NCI-H2171 (cell line): ENCODE results near the gene DYNC1H1.
"Not testable (repeated sequence)": the region's sequence is repeated elsewhere in the genome, so short reads cannot be mapped to it uniquely, and the experiment has no call there.

ENCODE experiments used
- DNase-seq: peaks from one replicate; lab custom pipeline; 2025; lab: John Stamatoyannopoulos, UW

The DYNC1H1 gene

DNA sequence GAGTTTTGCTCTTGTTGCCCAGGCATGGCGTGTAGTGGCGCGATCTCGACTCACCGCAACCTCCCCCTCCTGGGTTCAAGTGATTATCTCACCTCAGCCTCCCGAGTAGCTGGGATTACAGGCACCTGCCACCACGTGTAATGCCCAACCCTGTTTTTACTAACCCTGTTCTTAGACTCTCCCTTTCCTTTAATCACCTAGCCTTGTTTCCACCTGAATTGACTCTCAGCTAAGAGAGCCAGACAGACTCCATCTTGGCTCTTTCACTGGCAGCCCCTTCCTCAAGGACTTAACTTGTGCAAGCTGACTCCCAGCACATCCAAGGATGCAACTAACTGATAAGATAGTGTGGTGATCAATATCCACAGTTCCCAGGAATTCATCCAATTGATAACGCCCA is 100.2 kb downstream of the DYNC1H1 start:
- DNase-seq: not testable (repeated sequence)

DNA sequence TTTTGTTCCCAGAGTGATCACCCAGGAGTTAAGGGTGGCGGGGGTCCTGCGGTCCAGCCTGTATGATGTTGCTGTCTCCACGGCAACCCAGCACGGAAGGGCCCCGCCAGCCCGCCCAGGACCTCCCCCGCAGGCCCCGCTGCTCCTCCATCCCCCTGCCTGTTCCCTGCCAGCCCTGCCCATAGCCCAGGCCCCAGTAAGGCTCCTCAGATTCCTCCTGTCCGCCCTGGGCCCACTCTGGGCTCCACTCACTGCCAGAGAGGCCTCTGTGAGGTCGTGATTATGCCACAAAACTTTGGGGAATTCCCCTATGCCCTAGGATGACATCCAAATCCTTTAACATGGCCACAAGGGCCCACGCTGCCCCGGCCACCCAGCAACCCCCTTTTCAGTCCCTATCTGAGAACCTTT is 101.7 kb downstream of the DYNC1H1 start:
- DNase-seq: no peak

DNA sequence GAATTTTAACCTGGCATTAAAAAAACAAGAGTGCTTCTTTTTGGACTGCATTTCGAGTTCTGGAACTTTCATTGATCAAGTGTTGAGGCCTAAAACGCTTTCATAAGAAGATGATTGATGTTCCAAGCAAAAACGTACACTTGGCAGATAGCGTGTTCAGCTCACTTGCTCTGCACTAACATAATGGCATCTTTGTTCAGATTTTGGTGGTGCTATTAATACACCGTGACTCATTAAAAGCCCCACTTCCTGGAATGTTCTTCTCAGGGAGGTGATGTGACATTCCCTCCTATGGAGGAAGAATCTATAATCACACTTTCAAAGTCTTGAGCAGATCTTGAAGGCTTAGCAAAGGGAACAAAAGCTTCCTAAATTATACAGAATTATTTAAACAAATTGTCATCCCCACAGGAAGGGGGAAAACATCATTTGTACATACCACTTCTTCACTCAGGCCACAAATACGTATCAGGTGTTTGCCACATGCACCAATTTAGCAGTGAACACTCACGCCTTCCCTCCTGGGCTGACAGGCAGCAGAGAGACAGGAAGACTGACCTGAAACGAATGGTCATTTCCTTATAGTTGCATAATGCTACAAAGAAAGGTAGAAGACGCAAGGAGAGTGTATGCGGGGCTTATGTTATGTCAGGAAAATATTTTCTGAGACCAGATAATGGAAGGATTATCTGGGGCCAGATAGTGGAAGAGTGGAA is 107.1 kb downstream of the DYNC1H1 start:
- DNase-seq: no peak

DNA sequence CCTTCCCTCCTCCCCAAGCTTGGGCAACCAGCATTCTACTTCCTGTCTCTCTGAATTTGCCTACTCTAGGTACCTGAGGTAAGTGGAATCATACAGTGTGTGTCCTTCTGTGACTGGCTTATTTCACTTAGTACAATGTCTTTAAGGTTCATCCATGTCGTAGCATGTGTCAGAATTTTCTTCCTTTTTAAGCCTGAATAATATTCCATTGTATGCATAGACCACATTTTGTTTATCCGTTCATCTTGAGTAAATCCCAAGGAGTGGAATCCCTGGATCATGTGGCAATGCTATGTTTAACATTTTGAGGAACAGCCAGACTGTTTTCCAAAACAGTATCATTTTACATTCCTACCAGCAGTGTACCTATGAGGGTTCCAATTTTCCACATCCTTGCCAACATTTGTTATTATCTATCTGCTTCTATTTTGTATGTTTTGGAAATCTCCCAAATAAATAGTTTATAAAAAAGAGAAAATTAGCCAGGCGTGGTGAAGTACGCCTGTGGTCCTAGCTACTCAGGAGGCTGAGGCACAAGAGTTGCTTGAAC is 110.1 kb downstream of the DYNC1H1 start:
- no peak for DNase-seq

DNA sequence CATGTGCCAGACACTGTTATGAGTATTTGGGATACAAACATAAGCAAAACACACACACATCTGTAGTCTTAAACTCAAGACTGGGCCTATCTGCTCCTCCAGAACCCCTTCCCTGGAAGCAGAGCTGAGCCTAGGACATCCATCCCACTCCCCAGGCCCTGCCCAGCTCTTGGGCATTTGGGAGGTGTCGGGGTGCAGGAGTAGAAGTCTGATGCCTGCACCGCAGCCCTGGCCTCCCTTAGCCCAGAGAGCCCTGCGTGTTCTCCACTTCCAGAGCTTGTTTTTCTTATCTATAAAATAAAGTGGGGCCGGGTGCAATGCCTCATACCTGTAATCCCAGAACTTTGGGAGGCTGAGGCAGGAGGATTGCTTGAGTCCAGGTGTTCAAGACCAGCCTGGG is 110.8 kb downstream of the DYNC1H1 start:
- no peak for DNase-seq

DNA sequence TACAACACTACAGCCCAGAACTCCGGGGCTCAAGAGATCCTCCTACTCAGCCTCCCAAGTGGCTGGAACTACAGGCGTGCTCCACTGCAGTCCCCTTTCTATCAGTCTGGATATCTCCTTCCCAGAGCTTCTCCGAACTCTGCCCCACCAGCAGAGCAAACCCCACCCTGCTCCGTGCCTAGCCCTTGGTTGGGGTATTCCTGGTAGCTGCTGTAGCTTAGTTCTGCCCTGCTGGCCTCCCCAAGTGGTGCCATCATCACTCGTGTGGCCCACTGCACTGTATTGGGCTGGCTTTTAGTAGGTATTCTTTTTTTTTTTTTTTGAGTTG is 113.0 kb downstream of the DYNC1H1 start:
- no peak for DNase-seq

DNA sequence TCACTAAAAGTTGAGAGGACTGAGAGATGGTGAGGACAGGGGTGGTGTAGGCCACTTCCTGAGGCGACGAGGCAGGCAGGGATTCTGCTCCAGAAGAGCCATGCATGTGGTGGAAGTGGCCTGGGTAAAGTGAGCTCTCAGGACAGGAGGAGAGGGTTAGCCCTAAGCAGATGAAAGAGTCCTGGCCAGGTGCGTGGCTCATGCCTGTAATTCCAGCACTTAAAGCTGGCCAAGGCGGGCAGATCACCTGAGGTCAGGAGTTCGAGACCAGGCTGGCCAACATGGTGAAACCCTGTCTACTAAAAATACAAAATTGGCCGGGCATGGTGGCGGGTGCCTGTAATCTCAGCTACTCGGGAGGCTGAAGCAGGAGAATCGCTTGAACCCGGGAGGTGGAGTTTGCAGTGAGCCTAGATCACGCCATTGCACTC is 114.0 kb downstream of the DYNC1H1 start:
- DNase-seq: not testable (repeated sequence)

DNA sequence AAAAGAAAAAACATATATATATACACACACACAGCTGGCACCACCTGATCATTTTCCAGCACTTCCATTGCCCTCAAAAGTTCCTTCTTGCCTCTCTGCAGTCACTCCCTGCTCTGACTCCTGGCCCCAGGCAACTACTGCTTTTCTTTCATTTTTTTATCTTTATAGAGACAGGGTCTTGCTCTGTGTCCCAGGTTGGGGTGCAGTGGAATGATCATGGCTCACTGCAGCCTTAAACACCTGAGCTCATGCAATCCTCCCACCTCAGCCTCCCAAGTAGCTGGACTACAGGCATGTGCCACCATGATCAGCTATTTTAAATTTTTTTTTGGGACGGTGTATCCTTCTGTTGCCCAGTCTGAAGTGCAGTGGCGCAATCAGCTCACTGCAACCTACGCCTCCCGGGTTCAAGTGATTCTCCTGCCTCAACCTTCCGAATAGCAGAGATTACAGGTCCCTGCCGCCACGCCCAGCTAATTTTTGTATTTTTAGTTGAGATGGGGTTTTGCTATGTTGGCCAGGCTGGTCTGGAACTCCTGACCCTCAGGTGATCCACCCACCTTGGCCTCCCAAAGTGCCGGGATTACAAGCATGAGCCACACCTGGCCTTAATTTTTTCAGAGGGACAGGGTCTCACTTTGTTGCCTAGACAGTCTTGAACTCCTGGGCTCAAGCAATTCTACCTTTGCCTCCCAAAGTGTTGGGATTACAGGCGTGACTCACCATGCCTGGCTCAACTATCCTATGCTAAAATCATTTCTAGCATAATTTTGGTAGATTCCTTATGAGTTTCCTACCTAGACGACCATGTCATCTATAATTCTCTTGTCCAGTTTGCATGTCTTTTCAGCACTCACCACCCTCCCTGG is 114.7 kb downstream of the DYNC1H1 start:
- no peak for DNase-seq

DNA sequence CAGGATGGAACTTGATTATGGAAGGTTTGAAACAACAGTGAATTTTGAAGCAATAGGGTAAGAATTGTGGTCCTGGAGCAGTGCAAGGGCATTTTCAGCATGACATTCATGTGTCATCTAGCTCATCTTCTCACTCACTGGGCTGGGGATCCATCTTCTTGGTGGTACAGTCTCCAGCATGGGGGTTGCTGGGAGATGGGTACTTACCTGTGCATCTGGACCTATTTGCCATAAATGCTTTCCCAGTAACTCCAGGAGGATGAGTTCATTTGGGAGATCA is 115.3 kb downstream of the DYNC1H1 start:
- no peak for DNase-seq

DNA sequence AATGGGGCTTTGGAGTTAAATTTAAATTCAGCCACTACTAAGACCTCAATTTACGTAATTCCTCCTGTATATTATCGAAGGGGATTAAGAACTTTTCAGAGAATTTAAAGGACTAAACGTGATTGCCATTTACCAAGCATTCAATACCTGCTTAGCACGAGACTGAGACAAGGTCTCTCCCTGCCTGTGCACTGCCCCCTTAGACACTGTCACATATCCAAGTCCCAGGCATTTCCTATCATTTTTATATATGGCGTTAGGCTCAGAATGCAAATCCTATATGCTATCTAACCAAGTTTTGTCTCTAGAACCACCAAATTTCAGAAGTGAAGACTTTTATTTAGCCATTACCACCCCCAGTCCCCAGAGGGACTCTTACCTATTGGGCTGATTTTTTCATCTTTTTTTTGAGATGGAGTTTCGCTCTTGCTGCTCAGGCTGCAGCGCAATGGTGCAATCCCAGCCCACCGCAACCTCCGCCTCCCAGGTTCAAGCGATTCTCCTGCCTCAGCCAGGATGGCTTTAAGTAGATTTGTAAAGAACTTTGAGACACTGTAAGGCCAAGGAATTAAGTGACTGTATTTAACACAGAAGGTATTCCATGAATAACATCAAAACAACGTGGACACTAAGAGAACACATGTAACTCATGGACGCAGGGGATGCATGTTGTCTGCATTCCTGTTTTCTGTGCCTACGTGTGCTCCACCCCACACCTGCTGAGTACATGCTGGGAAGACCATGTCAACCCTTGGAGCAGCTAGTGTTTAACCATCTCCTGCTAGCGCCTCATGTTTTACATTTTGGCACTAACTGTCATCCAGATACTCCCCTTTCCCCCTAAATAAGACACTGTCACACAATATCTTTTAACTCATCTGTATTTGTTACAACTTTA is 116.1 kb downstream of the DYNC1H1 start:
- no peak for DNase-seq

DNA sequence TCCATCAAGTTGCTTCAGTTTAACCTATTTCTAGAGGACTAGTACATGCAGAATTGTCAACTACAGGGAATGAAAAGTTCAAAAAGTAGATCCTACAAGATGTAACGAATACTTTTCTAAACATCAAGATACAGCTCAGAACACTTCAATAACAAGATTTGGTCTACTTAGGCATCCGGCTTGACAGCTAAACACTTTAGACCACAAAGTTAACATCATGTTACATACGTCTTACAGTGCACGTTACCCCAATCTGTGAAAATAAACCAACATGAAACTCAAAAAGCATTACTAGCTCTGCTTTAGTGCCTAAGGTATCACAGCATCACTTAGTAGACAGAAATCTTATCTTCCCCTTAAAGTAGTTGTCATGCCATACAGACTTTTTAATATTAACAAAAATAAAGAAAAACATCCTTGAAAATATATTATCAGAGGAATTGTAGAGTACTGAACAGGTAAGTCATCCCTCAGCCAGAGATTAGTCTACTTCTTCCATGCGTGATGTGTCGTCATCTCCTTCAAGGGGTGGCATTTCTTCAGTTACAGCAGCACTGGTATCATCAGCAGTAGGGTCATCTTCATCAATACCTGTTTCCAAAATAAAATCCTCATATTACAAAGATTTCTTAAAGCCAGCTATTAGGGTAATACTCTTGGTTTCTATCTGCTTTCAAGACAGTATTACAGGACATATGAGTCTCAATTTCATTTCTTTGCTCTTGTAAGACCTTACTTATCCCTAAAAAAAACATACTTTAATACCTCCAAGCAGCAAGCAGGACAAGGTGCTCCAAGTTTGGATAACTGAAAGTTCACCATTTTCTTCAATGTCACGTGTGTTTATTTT is 117.1 kb downstream of the DYNC1H1 start:
- DNase-seq: no peak

DNA sequence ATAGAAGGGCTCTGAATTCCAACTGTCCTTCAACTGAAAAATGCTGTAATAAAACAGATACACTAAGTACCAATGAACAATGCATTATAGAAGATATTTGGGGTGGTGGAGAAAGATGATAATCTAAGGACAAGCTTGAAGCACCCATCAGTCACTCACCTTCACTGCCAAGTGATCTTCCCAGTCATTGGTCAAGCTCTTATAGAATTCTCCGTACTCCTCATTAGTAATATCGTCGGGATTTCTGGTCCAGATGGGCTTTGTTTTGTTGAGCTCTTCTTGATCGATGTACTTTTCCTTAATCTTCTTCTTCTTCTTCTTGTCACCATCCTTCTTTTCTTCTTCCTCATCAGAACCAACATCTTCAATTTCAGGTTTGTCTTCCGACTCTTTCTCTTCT is 120.1 kb downstream of the DYNC1H1 start:
- not testable (repeated sequence) for DNase-seq

DNA sequence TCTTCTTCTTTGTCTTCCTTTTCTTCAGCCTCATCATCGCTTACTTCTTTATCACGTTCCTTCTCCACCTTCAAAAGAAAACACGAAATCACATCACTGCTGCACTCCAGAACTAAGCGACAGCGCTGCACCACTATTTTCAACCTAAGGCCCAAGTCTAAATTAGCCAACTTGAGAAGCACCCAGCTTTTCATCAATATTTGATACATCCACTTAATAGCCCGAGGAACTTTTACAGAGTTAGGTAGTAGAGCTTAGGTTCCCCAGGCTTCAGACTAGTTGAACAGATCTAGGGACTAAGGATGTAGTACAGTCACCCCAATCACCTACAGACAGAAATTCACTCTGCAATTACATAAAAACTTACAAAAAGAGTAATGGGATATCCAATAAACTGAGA is 120.6 kb downstream of the DYNC1H1 start:
- DNase-seq: no peak

DNA sequence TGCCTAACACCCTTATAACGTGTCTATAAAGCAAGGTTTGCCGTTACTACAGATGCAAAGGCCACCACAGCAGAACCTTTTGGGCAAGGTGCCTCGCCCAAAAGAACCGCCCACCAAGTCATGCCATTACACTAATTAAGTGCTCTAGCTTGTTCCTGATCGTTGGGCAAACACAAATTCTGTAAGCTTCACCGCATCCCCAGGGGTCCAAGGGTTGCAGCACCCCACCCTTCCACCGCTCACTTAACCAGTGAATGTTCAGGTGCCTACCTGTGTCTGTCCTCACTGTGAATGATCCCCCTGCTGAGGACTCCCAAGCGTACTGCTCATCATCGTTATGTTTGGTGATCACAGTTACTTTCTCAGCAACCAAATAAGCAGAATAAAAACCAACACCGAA is 121.1 kb downstream of the DYNC1H1 start:
- DNase-seq: no peak

DNA sequence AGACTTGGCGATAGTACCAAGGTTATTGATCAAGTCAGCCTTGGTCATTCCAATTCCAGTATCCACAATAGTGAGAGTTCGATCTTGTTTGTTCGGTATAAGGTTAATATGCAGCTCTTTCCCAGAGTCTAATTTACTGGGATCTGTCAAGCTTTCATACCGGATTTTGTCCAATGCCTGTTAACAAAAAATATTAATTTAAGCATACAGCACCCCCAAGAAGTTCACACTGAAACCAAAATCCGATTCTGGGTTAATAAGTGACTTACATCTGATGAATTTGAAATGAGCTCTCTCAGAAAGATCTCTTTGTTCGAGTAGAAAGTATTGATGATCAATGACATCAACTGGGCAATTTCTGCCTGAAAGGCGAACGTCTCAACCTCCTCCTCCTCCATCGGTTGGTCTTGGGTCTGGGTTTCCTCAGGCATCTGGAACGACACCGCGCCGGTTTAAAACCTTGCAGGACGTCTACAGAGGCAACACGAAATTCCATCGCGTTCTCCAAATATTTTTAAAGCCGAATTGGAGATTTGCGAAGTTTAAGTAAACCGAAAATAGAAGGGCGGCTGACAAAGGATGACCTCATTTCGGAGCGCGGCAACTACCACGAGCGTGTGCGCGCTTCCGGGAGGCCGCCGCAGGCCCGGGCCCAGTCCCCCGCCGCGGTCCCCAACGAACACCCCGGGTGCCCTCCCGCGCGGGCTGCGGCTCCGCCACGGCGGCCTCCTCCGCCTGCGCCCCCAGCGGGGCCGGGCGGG is 121.8 kb downstream of the DYNC1H1 start:
- DNase-seq: peak; percentile 32

DNA sequence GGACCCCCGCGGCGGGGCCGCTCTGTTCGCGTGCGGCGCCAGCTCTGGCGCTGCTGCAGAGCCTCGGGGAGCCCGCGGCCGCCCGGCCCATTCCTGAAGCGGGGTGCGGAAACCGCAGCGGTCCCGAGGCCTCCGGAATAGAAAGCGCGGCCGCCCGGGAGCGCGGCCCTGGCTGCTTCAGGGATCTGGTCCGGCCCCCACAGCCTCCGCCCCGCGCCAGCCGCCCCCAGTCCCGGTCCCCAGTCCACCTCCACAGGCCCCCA is 122.3 kb downstream of the DYNC1H1 start:
- DNase-seq: no peak

DNA sequence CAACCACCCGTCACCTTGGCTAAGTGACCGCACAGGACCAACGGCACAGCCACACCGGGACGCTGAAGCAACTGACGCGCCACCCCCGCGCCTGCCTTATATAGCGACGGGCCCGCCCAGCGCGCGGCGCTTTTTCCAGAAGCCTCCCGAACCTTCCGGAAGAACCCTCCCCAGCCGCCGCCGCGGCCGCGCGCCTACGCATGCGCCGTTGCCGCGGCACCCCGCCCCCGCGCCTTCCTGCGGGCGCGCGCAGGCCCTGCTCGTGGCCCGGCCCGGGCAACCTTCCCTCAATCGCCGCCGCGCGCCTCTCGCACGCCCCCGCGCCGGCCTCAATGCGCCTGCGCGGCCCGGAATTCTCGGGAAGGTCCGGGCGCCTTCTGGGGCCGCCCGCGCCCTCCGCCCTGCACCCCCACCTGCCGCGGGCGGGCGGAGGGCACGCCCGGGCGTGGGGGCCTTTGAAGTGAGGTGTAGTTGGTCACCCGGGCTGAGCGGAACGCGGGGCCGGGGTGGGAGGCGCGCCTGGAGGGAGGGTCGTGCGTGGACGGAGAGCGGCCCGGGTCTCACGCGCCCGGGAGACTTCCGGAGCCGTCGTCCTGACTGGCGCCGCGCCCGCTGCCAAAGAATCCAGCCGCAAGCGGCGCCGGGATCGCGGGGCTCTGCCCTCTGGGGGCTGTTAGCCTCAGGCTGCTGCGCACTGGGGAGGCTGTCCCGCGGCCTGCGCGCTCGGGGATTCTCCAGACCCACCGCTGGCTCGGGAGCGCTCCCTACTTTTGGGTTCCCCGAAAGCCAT is 122.8 kb downstream of the DYNC1H1 start, which contains the start of gene HSP90AA1:
HSP90AA1 (minus strand) TSS at position 73 of the 790 bp plus-strand sequence. CDS start 666 bp downstream, outside the sequence.
- DNase-seq: peak; percentile 97

DNA sequence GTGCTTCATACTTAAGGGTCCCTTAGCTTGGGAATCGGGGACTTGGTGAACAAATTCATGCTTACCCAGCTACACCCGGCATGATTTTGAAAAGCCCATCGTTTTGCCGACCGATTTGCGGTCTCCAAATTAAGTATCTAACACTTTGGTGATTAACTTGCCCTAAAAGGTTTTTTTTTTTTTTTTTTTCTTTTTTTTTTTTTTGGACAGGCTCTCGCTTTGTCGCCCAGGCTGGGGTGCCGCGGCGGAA is 123.3 kb downstream of the DYNC1H1 start:
- no peak for DNase-seq

DNA sequence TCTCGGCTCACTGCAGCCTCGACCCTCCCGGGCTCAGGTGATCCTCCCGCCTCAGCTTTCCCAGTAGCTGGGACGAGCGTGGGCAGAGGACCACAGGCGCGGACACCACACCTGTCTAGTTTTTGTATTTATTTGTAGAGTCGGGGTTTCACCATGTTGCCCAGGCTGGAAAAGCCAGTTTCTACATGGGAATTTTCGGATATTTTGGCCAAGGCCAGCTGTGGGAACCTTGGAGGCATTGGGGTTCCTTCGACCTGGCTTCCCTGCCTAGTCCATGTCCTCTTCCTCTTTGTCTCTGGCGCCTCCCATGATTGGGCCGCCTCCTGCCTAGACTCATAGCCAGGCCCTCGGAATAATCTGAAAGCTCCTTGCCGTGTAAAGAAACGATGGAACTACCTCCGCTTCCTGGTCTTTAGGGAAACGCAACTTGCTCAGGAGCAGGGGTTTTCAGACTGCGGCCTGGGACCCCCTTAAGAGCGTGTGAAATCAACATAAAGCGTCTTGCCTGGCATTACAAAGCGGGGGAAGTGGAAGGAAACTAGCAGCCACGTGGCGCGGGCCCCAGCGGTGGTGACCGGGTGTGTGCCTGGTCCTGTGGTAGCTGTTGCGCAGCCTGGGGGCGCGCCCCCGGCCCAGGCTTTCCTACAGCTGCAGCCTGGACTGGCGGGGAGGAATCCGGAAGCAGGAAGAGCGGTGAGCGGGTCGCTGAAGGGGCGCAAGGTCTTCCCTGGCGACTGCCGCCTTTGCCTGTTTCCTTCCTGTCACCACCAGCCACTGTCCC is 123.8 kb downstream of the DYNC1H1 start:
- DNase-seq: no peak
